Measurements from ENCODE around the gene ARPP21. TPM values are rescaled to one million over a fixed set of nuclear protein-coding genes. Genes with fewer than 3 reads are reported as not detected.

ARPP21 gene
- polyA plus RNA-seq, 1 donor from 2014 or later, result 12.8 TPM

GRCh38 chr3:35594739-35595138 is 44.6 kb upstream of the ARPP21 start:
- TF ChIP-seq REST (IDR thresholded peaks at IDR 0.05; ENCODE audit: borderline replicate concordance) (no peak), EP300 (conservative IDR thresholded peaks at IDR 0.05; ENCODE audit: poor library complexity, severe bottlenecking) (no peak), CTCF (IDR thresholded peaks at IDR 0.05; ENCODE audit: poor library complexity, severe bottlenecking) (no peak), TAF1 (IDR thresholded peaks at IDR 0.05; ENCODE audit: low read depth) (no peak), RAD21 (conservative IDR thresholded peaks at IDR 0.05) (no peak), MXI1 (conservative IDR thresholded peaks at IDR 0.05; ENCODE audit: poor library complexity, severe bottlenecking) (no peak), EZH2 (IDR thresholded peaks at IDR 0.05; ENCODE audit: borderline replicate concordance, insufficient read depth, low read length, poor library complexity, severe bottlenecking) (no peak), POLR2AphosphoS5 (IDR thresholded peaks at IDR 0.05) (no peak), SMC3 (conservative IDR thresholded peaks at IDR 0.05; ENCODE audit: poor library complexity) (no peak)
- Histone ChIP-seq H3K9ac (ENCODE audit: low read length) (no peak overlapping the region), H3K27me3 (ENCODE audit: insufficient read depth, low read depth, low read length) (no peaks in the 10 kb centered on the region), H3K4me3 (ENCODE audit: low read length) (no peak overlapping the region), H3F3A (ENCODE audit: insufficient read depth, low read length, poor library complexity, severe bottlenecking) (no peaks in the 10 kb centered on the region), H3K27ac (ENCODE audit: low read length) (no peak overlapping the region), H3K4me2 (ENCODE audit: low read length) (no peak overlapping the region), H3K36me3 (ENCODE audit: insufficient read depth, low read length) (no peaks in the 10 kb centered on the region), H3K9me3 (ENCODE audit: low read length) (no peaks in the 10 kb centered on the region), H3K79me2 (replicated peaks; ENCODE audit: insufficient read depth, low read length) (no peaks in the 10 kb centered on the region), H4K20me1 (ENCODE audit: insufficient read depth) (no peaks in the 10 kb centered on the region), H3K9me2 (ENCODE audit: insufficient read depth, low read length) (no peaks in the 10 kb centered on the region), H2AFZ (ENCODE audit: low read depth, low read length) (no peak overlapping the region)

GRCh38 chr3:35596335-35596995 is 42.9 kb upstream of the ARPP21 start:
- H4K20me1 ChIP-seq (ENCODE audit: insufficient read depth), result no peaks in the 10 kb centered on the region
- no peak overlapping the region for H3K4me2 ChIP-seq (ENCODE audit: low read length)
- H3K9me3 ChIP-seq (ENCODE audit: low read length), result no peaks in the 10 kb centered on the region
- no peak overlapping the region for H3K9ac ChIP-seq (ENCODE audit: low read length)
- H3K4me3 ChIP-seq (ENCODE audit: low read length), result no peak overlapping the region
- H3K27me3 ChIP-seq (ENCODE audit: insufficient read depth, low read depth, low read length), result no peaks in the 10 kb centered on the region
- H3K36me3 ChIP-seq (ENCODE audit: insufficient read depth, low read length), result no peaks in the 10 kb centered on the region
- H3K9me2 ChIP-seq (ENCODE audit: insufficient read depth, low read length), result no peaks in the 10 kb centered on the region
- H3K27ac ChIP-seq (ENCODE audit: low read length), result no peak overlapping the region
- H3K79me2 ChIP-seq (replicated peaks; ENCODE audit: insufficient read depth, low read length), result no peaks in the 10 kb centered on the region
- TF ChIP-seq TAF1 (IDR thresholded peaks at IDR 0.05; ENCODE audit: low read depth) (no peak), RAD21 (conservative IDR thresholded peaks at IDR 0.05) (no peak), REST (IDR thresholded peaks at IDR 0.05; ENCODE audit: borderline replicate concordance) (no peak), SMC3 (conservative IDR thresholded peaks at IDR 0.05; ENCODE audit: poor library complexity) (no peak), EP300 (conservative IDR thresholded peaks at IDR 0.05; ENCODE audit: poor library complexity, severe bottlenecking) (no peak), MXI1 (conservative IDR thresholded peaks at IDR 0.05; ENCODE audit: poor library complexity, severe bottlenecking) (no peak), CTCF (IDR thresholded peaks at IDR 0.05; ENCODE audit: poor library complexity, severe bottlenecking) (no peak), POLR2AphosphoS5 (IDR thresholded peaks at IDR 0.05) (no peak), EZH2 (IDR thresholded peaks at IDR 0.05; ENCODE audit: borderline replicate concordance, insufficient read depth, low read length, poor library complexity, severe bottlenecking) (no peak)
- H2AFZ ChIP-seq (ENCODE audit: low read depth, low read length), result no peak overlapping the region
- H3F3A ChIP-seq (ENCODE audit: insufficient read depth, low read length, poor library complexity, severe bottlenecking), result no peaks in the 10 kb centered on the region

All from neural cell (in vitro differentiated cells).